ENCODE results near the gene SLC24A5.

SLC24A5 gene

GRCh38 chr15:48120745-48121144 is at the start of gene SLC24A5:
Gene SLC24A5, plus strand, starts transcription at chr15:48120990. Its CDS starts 55 bp downstream, at chr15:48121045.
- no peak for DNase-seq

- DNase-seq: no peak
Measured at GRCh38 chr15:48072941-48073340, 47.8 kb upstream of the SLC24A5 start.

DNA sequence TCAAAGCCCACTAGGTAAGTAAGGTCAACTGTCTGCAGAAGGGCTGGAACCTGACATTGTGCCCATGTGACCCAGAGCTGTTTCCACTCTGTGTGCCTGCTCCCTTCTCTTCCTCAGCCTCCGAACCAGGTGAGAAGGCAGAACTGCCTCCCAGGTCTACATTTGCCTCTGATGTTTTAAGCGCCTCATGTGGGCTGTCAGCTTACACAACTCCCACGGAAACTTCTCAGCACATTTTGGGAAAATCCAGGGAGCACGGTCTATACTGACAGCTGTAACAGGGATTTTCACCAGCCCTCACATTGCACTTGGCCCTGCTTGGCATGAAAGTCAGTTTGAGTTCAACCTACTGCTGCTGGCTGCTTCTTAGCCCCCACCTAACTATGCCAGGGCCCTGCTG is 46.9 kb upstream of the SLC24A5 start:
- DNase-seq: no peak

- DNase-seq: no peak
Measured at GRCh38 chr15:48076454-48076853, 44.3 kb upstream of the SLC24A5 start.

- no peak for DNase-seq
Measured at GRCh38 chr15:48077616-48078184, 43.1 kb upstream of the SLC24A5 start.

DNA sequence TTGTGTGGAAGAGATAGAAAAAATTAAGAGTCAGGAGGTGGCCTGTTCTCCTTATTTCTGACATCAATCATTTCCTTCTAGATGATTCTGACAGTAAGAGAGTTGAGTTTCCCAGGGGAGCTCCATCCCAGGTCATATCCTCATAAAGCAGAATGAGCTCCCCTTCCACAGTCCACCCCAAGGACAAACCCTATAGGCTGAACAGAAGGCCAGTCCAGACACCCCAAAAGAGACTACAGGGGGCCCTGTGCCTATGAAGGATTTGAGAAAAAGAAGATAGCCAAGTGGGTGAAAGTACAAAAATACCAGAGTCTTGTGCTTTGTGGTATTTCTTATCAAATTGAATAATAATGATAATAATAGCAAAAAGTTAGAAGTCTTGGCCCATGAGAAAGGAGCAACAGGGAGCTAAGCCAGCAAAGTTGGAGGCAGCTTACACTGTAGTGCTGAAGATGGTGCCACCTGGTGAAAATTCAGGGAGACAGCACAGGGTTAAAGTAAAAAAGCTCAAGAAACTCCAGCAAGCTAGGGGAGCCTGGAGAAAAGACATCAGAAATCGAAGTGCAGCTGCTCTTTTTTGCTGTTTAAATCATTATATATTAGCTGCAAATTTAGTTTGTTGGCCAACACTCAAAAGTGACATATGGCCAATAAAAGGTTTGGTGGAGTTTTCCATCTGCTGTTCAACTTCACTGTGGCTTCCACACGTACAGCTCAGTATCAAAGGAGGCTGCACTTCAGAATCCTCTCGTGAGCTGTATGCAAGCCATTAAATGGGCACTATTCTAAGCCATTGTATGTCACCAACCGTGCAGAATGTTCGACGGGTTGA is 35.8 kb upstream of the SLC24A5 start:
- DNase-seq: no peak

- DNase-seq: no peak
Measured at GRCh38 chr15:48085591-48085930, 35.2 kb upstream of the SLC24A5 start.

DNA sequence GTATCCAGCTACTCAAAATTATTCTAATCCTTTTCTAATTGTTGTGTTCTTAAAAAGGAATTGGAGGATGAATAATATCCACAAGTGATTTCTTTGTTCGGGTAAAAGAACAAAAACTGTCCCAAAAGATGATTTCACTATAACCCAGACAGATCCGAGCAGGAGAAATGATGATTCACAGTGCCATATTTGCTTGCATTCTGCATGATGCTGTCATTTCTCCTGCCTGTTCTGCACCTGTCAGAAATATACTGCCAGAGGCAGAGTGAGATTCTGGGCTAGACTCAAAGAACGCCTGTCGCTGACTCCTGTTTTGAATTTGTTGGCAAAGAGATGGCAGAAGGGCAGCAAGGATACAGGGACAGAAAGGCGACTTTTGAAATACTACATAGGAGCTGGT is 34.7 kb upstream of the SLC24A5 start:
- DNase-seq: no peak

- DNase-seq: no peak
Measured at GRCh38 chr15:48086576-48086975, 34.2 kb upstream of the SLC24A5 start.

DNA sequence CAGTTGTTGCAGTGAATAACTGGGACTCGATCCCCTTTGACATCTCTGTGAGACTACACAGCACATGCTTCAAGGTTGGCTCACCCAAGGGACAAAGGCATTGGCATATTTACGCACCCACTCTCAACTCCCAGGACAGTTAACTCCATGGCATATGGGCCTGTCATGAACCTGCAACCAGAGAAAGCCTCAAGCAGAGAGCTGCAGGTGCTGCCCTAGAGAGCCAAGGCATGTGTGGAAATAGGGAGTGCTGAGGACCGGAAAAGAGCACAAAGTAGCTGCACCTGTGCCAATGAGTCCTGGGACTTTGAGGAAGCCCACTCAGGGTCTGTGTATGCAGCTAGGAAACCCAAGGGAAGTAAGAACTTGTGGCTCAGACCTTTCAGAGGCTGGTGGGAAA is 32.9 kb upstream of the SLC24A5 start:
- DNase-seq: no peak

DNA sequence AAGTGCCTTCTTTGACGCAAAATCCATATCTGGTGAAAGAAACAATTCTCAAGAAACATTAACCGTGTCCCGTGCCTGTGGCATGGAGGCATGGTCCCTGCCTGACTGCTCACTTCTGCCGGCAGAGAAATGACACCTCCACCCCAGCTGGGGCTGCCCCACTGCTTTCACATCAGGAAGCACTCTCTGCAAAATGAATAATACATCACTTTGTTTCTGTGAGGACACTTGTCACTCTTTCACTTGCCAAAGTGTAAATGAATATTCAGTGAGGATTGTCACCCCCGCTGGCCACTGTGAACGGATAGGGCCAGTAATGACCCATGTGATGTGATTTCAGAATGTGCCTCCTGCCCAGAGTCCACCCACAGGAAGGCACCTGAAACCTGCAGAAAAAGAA is 31.1 kb upstream of the SLC24A5 start:
- no peak for DNase-seq

GRCh38 chr15:48090115-48090514 is 30.7 kb upstream of the SLC24A5 start:
- DNase-seq: no peak

DNA sequence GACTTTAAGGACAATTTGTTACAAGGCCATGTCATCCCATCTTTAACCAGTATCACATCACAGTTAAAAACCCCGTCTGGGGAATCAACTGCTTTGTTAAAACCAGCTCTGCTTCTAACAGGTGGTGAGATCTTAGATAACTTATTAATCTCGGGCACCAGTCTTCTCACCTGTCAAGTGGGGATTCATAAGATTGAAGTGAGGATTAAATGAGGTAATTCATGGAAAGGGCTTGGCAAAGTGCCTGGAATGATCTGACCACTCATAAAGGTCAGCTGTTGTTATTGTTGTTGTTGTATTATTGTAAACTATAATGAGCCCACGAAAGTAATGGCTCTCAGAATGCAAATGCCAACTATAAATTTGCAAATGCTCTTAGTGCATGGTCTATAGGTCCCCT is 30.1 kb upstream of the SLC24A5 start:
- DNase-seq: no peak

DNA sequence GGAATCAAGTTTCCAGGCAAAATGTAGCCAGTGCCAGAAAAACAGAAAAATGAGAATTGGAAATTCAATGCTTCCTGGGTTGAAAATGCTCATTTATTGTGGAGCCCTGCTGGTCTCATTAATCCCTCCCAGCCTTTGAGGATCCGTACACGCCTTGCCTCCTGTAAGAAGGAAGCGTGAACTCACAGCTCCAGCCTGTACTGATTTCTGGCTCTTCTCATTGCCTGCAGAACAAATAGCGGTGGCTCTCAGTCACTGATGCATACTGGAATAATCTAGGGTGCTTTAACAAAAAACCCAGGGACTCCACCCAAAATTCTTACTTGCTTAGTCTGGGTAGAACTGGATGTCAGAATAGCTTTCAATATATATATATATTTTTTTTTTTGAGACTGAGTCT is 29.3 kb upstream of the SLC24A5 start:
- DNase-seq: no peak

GRCh38 chr15:48096355-48096786 is 24.4 kb upstream of the SLC24A5 start:
- DNase-seq: no peak

DNA sequence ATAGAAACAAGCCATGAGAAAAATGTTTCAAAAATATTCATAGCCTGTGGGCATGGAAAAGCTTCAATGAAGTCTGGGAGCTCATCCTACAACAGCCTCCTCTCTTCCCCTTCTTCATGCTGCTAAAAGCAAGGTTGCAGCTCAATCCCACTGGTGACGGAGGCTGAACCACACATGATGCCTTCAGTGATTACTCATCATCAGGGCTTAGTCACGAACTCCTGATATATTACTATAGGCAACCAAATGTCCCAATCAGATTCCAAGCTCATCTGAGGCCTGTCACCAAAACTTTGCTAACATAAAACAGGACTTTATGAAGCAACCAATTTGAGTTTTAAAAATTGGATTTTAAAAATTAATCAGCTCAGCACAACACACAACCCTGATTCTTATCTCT is 24.0 kb upstream of the SLC24A5 start:
- no peak for DNase-seq

GRCh38 chr15:48097264-48097663 is 23.5 kb upstream of the SLC24A5 start:
- DNase-seq: no peak

GRCh38 chr15:48101376-48101961 is 19.3 kb upstream of the SLC24A5 start:
- no peak for DNase-seq

DNA sequence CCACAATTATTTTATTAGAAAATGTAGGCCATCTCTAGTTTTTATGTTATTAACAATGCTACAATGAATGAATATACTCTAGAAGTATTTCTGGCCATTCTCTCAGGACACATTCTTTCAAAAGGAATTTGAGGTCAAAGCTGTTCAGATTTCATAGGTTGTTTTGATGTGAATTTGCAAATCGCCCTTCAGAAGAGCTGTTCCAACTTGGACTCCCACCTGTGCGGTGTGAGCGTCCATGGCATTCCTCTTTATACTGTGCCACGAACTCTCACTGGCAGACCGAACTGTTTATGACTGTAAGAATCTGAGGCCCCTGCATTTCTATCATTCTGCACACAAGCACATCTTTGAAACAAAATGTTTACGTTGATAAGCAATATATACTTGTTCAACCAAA is 18.6 kb upstream of the SLC24A5 start:
- no peak for DNase-seq

DNA sequence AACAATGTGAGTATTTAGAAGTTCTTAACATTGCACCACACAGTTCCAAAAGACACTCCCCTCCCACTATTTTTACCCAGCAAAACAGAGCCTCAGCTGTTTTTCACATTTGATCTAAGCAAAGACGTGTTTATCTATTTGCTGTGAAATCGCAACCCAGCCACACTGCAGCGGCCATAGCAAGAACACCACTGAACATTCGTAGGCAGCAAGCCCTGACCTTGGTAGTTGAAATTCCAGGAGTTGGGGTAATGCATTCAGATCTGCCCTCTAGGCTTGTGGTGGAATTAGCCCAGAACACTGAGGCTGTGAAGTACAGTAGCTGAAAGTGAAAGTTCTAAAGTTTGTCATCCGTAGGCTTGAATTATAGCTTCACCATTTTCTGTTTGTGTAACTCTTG is 17.1 kb upstream of the SLC24A5 start:
- DNase-seq: no peak

GRCh38 chr15:48105936-48106335 is 14.9 kb upstream of the SLC24A5 start:
- DNase-seq: no peak

DNA sequence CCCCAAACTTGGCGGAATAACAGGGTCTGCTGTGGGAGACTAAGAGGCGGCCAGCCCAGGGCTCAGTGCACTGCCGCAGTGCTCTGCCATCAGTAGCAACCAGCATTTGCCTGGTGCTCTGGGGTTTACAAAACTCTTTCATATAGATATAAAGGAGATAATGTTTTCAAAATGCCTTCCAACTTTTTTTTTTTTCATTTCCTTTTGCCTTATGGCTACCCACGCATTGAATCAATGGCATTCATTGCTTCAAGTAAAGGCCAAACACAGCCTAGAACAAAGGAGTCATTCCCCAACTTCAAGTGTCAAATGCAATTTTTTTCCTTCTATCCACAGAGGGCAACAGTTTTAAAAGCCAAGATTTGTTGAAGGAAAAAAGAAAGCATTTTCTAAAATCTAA is 11.6 kb upstream of the SLC24A5 start:
- no peak for DNase-seq

DNA sequence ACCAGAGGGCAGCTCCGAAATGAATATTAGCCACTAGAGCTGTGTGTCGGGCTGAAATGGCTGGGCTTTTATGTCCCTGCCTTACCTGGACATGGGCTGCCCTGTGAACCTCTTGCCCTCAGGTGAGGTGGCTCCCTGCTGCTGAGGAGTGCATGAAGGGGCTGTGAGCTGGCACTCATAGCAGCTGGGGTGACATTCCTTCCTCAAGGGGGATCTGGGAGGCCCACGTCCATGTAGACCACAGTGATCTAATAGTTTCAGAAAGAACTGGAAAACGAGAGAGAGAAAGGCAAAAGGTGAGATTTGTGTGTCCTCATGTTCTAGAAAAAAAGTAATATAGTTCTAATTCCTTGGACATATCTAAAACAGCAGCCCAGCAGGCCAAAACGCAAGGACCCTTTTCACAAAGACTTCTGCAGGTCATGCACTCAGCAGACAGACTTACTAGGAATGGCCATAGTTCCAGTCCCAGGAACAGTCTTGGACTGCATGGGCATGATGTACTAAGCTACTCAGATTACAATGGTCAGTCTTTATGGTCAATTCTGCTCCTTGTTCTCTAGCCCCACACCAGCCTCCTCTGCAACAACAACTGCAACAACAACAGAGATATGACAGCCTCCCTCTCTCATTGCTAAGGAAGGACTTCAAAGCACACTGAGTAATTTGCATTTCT is 10.8 kb upstream of the SLC24A5 start:
- DNase-seq: no peak

DNA sequence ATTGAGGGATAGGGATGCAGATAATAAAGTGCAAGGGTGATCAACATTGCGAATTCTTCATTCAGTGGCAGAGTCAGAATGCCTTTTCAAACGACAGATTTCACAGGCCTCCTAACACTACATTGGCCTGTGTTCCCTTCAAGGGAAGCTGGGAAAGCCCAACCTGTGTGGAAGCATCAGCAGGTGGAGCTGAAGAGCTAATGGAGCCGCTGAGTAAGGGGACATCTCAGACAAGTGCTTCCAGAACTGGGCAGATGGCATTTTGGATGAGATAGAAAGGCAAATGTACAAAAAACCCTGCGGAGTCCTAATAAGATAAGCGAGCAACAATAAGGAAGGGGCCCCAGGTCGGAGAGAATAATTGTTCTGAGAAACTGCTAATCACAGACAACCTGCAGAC is 8.5 kb upstream of the SLC24A5 start:
- no peak for DNase-seq
